Fibroblast of skin of left quadriceps (primary cell): ENCODE measurements around the gene TPCN2.

ENCODE experiments used
- DNase-seq, 2 experiments: peaks; one replicate each; pipeline ENCODE4 v3.0.0-alpha.2; 2013; ENCODE audit warnings: low read depth in 2 of 2

The TPCN2 gene

DNA sequence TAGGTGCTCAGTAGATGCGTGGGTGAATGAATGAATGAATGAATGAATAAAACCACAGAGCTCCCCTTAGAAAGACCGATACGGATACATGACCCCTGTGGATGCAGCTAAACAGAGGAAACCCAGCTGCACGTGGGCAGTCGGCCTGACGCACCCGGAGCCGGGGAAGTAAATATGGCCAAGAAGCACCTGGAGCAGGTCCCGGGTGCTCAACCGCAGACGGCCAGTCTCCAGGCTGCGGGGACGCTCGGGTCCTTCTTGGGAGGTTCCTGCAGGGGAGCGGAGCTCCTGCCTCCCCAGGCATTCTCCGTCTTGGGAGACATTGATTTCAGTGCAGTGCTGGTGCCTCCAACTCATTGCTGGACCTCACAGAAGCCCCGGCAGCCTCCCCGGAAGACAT is 11.7 kb upstream of the TPCN2 start:
- DNase-seq, result no peak

DNA sequence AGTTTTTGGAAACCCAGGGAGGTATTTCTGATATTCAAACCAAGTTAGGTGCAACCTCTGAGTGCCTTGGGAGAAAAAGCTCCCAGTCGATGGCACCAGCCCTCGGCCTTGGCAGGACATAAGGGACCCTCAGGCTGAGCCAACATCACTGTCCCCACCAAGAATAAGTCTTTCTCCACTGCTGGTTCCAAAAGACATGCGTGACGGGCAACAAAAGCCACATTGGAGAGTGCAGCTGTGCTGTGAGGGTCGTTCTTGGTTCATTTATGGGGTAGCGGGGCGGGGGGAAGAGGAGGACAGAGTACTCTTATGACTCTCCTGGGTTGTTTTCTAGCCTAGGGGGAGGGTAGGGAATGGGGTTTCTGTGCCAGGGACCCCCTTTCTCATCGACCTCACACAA is 11.2 kb upstream of the TPCN2 start:
- DNase-seq, result no peak

DNA sequence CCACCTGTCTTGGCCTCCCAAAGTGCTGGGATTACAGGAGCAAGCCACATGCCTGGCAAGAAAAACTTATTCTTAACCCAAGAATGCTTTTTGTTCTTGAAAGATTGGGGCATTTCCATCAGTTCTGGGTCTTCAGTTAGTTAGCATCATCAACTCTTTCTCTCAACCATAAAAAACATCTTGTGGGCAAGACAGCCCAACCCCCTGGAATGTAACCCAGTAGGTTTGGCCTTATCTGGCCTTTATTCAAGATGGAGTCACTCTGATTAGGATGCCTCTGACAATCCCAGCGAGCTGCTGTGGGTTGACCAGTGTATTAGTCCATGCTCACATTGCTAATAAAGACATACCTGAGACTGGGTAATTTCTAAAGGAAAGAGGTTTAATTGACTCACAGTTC is 9.2 kb upstream of the TPCN2 start:
- DNase-seq, result peak in 1 of 2 experiments; percentile 14

DNA sequence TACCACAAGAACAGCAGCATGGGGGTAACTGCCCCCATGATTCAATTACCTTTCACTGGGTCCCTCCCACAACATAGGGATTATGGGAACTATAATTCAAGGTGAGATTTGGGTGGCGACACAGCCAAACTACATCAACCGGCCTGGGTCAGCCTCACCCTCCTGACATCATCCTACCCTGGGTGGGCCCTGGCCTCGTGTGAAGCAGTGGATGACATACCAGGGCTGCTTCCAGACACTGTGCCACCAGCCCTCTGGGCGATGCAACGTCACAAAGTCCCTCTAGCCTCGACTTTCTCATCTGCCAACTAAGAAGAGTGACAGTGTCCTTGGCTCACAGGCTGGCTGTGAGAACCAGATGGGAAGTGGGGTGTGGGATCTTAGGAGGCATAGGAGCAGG is 8.7 kb upstream of the TPCN2 start:
- no peak for DNase-seq

DNA sequence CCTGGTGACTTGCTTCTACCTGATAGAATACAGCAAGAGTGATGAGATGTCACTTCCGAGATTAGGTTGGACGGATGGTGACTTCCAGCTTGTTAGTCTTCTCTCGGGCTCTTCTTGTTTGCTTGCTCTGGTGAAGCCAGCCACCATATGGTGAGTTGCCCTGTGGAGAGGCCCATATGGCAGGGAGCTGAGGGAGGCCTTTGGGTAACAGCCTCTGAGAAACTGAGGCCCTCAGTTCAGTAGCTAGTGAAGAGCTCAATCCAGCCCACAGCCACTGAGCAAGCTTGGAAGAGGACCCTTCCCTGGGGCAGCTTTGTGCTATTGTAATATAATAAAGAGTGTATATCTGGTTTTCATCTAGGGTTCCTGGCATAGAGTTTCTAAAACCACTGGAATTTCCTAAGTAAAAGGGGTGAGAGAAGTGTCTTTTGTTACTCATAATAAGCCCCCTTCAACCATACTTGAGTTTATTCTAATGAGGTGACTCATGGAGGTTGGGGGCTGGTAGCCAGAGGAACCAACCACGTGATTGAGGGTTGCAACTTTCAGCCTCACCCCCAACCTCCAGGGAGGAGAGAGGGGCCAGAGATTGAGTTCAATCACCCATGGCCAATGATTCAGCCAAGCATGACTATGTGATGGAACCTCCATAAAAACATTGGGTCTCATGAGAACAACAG is 8.0 kb upstream of the TPCN2 start:
- DNase-seq, result peak; percentile 93 to 94

DNA sequence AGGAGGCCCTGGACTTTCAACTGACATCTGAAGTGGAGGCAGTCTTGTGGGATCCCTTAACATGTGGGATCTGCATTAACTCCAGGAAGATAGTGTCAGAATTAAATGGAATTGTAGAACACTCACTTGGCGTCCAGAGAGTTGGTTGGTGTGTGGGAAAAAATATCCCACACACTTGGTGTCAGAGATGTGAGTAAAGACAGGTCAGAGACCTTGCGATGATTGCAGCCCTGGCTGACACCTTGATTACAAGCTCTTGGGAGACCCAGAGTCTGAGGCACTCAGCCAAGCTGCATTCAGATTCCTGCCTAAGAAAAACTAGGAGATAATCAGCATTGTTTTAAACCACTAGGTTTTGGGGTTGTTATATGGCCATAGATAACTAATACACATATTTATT is 7.2 kb upstream of the TPCN2 start:
- no peak for DNase-seq

DNA sequence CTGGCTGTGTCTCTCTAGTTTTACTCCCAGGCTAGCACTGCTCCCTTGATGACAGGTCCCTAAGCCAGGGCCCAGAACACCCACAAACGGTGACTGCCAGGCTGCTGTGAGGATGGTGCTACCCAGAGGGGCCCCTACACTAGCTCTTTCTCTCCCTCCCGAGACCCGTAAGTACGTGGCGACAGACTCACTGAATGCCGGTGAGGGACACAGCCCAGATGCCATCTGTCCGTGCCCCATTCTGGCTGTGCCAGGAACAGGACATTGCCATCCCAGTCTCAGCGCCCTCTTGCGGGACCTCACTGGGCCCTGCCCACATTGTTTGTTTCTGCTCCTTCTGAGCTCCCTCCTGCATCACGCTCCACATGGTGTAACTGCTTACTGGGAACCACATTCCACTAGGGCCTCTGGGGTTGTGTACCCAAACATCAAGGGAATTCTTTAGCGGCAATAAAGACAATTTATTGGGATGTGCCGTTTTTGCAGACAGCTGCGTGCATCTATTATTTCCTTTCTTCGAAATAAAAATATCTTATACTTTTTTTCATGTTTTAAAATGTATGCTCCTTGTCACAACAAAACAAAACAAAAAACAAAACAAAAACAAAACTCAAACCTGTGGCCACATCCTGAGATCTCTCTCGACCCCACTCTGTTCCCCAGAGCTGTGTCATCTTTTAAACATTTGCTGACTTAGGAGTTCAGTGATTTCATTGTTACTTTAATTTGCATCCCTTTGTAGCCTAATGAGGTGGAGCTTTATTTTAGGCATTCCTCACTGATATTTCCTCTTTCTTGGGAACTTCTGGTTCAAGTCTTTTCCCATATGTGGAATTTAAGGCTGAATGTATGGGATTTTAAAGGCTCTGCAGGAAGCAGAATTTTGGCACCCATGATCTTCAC is 4.4 kb upstream of the TPCN2 start:
- DNase-seq, result peak; percentile 66 to 67

DNA sequence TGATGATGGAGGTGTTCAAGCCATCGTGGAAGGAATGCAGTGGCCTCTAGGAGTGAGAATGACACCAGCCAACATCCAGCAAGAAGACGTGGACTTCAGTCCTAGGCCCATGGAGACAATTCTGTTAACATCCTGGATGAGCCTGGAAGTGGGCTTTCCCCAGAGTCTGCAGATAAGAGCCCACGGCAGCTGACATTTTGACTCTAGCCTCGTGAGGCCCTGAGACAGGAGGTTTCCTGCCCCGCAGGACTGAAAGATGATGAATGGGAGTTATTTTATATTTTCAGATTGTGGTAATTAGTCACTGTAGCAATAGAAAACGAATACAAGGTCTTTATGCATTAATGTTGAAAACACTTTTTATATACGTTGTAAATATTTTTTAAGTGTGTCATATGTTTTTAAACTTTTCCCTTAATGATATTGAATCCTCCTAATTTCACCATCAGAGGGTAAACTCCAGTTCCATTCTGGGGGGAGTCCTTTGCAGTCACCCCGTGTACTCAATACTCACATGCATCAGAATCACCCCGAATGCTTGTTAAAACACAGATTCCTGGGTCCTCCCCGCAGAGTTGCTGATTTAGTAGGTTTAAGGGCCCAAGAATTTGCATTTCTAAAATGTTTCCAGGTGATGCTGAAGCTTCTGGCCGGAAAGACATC is 570 bp upstream of the TPCN2 start:
- DNase-seq, result no peak

DNA sequence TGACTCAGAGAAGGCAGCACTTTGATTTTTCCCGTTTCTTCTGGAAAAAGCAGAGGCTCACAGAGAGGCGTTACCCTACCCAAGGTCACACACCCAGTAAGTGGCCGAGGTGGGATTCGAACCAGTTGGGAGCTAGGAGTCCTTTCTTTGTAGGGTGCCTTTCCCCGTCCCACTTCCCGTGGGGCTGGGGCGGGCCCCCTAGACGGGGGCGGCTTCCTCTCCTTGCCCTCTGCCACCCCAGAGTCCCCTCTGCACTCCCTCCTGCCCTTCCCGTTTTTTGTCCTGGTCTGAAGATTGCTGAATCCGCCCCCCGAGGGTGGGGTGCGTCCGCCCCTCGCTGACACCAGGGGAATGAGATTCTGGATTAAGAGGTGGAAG is 747 bp downstream of the TPCN2 start:
- DNase-seq, result no peak

DNA sequence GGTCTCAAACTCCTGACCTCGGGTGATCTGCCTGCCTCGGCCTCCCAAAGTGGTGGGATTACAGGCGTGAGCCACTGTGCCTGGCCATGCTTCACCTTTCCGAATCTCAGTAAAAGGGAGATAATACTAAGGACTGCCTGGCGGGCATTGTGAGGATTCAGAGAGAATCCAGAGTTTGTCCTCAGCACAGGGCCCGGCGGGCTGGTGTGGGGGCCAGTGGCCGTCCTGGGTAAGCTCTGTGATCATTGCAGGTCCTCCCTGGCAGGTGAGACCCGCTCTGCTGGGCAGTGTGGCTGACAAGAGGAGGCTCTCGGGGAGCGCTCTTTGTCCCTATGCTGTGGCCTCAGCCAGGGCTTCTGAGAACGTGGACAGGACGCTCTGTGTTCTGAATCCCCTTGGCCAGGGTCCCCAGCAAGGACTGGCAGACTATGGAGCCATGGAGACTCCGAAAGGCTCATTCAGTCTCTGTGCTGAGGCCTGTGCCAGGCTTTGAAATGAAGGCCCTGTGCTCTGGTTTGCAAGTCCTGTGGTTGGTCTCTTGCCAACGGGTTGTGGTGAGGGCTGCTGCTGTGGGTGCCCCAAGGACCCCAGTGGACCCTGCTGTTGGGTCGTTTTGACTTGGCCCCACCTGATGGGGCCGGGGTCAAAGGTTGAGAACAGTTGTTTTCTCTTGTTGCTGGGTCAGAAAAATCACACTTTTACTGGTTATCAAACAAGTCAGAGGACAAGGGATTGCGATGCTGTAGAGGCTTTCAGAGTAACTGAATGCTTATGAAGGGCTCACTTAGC is 2.1 kb downstream of the TPCN2 start:
- DNase-seq, result no peak

DNA sequence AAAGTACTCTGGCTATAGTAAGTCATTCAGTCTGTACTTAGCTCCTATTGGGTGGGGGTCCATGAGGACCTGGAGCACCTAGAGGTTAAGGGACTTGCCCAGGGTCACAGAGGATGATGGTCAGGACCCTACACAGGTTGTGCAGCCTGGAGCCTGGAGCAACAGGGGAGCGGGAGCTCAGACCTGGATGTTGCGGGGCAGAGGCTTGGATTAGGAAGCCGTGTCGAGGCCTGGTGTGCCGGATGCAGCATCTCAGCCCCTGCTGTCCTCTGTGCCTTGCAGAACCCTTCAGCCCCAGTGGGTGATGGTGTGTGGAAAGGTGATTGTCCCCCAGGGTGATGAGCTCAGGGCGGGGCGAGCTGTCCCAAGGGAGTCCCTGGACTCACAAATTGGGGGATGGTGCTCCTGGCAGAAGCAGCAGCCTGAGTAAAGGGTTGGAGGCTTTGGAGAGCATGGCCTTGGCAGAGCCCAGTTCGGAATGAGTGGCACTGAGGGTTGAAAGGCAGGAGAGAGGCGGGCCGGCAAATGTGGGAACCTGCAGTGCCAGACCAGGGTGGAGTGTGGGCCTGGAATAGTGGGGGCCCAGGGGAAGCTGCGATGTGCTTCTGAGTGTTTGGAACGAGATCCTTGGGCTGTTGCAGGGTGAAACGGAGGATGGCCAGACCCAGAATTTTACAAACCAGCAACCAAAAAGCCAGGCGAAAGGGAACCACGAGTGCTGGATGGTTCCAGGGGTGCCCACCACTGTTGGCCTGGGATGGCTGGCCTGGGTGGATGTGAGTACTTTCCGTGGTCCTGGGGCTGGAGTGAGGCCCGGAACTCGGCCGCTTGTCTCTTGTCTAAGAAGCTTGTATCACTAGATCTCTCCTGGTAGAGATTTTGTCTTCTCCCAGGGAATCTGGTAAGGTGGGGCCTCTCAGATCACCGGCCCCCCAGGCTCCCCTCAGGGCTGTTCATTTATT is 2.9 kb downstream of the TPCN2 start:
- no peak for DNase-seq

DNA sequence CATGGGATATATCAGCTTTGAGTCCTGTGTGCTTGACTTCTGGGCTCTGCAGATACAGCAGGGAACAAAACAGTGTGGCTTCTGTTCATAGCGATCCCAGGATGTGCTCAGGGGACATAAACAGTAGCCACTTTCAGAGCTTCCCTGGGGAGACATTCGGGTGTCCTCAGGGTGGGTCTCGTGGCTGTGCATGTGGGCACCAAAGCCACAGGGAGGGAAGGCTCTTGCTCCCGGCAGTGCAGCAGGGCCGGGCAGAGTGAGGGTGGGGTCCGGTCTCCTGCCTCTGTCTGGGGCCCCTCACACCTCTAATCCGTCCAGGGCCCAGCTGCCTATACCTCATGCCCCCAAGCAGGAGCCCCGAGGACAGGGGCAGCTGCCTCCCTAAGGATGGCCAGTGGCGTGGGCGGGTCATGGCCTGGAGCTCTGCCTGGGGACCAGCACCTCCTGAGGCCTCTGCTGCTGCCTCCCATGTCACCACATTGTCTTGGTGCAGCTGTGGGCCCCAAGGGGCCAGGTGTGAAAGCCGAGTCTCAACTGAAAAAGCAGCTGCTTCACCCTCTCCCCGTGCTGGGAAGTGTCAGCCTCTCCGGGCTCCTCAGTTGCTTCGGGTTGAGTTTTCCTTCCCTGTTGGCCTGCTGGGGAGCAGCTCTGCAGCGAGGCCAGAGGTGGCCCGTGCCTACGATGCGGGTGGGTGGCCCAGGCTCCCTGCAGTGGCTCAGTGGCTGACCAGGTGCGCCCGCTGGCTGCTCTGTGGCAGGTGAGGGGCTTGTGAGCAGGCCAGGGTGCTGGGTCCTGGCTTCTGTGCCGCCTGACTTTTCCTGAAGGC is 3.8 kb downstream of the TPCN2 start:
- no peak for DNase-seq

DNA sequence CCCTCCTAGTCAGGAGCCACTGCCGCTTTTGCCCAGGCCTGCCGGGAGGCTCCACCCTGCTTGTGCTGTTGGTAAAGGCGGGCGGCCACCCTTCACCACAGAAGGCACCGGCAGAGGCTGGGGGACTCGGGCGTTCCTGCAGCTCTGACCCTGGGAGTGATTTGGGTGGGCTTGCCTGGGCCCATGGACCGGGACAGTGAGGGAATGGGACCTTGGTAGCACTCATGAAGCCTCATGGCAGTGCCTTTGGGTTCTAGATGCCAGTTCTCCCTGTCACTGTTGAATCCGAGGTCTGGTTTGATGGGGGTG is 4.4 kb downstream of the TPCN2 start:
- no peak for DNase-seq

DNA sequence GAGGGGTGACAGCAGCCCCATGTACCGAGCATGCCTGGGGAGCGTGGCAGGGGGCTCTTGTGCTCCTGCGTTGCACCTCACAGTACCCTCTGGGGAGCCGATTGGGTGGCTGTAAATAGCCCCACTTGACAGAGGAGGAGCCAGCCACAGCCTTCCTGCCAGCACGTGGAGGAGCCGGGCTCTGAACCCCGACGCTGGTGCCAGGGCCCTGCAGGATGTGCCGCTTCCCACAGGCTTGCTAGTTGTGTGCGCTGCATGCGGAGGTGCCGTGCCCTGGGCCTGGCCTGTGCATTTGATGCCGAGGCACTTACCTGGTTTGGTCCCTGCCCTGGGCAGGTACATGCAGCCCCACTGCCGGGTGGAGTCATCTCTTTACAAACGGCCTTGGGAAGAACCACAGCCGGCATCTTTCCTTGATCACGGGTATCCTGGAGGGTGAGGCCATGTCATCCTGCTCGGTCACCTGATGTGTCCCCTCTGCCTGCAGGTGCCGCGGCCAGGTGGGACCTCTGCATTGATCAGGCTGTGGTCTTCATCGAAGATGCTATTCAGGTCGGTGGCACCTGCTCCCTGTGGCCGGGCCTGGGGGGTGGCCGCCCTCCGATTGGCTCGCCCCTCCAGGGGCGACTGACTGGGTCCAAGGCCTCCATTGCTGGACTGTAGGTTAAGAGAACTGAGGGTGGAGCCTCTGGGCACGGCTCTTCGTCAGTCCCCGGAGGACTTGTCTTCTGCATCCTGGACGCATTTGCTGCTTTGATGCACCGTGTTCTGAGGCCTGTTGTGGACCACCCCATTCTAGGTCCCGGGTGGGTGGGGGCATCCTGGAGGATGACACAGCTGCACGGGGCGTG is 5.0 kb downstream of the TPCN2 start:
- DNase-seq, result no peak

DNA sequence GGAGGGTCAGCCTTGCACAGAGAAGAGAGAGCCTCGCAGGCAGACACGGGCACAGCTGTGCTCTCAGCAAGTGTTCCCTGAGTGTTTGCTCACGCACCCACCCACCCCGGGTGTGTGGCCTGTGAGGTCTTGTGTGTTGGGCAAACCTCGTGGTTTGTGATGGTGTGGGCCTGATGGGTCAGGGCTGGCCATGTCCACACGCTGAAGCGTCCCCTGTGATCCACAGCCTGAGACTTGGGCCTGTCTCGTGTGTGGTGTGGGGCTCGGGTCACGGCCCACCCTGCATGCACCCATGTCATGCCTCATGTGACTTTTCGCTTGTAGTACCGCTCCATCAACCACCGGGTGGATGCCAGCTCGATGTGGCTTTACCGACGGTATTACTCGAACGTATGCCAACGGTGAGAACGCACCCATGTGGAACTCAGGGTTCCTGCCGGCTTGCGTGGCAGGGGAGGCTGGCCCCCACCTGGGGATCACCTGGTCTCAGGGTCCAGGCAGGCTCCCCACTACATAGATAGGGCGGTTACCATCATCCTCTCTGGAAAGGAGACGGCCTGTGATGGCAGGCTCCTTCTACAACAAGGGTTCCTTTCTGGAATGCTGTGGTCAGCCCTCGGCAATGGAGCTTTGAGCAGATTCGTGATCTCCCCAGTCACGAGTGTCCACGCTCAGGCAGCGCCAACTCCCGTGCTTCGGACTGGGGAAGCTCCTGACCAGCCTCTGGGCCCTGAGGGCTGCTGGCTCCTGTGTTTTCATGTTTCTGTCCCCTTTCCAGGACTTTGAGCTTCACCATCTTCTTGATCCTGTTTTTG is 5.9 kb downstream of the TPCN2 start:
- DNase-seq, result no peak

DNA sequence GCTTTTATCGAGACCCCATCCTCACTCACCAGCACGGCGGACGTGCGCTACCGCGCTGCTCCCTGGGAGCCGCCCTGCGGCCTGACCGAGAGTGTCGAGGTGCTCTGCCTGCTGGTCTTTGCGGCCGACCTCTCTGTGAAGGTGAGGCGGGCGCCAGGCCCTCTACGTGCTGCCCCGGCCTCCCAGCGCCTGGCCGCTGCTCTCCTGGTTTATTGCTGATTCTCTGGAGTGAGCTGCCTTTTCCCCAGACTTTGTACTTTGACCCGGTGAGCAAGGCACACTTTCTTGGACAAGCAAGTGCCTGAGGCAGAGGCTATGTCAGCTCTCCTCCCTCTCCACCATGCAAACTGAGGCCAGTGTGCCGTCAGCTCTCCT is 6.5 kb downstream of the TPCN2 start:
- no peak for DNase-seq

DNA sequence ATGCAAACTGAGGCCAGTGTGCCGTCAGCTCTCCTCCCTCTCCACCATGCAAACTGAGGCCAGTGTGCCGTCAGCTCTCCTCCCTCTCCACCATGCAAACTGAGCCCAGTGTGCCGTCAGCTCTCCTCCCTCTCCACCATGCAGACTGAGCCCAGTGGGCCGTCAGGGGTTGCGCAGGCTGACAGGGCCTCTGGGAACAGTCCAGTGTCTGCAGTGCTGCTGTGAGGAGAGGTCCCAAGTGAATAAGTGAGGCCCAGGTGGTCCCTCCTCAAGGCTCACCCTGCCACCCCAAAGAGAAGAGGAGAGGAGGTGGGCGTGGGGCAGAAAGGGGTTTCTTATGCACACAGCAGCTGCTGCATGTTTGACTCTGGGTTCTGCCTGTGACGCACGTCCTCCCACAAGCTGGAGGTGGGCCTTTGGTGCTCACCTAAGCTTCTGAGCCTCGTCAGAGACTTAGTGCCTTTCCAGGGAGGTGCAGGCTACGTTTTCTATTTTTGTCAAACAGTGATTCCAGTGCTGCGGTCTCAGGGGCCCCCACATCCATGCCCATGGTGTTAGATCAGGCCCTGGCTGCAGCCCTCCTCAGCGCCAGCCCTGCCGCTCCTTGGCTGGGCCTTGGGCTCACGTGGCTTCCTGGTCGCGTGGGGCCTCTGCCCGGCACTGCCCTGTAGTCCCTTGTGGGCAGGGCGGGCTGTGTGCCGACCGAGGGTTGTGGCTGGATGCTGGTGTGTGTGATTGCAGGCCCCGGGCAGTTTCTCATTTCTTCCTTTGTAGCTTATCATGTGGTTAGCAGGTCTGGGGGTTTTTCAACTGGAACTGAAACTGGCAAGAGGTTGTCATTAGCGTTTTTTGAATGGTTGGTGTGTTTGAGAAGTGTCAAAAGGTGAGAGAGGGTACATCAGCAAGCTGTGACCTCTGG is 7.1 kb downstream of the TPCN2 start:
- DNase-seq, result no peak
